GM18508 (cell line): ENCODE results near the gene SPATA19.

ENCODE experiments used
- ATAC-seq: cut with Tn5 transposase; IDR thresholded peaks from one replicate; pipeline ENCODE4 v1.9.1; 2021; ENCODE audit warnings: moderate number of reproducible peaks; ENCODE audit not compliant: insufficient read depth, unreplicated experiment

SPATA19 gene

GRCh38 chr11:133840479-133840941 lies 4.8 kb downstream of the SPATA19 start:
- ATAC-seq, result no peak

- no peak for ATAC-seq
Observed at GRCh38 chr11:133835593-133836548, 9.4 kb downstream of the SPATA19 start.

GRCh38 chr11:133834682-133835592 lies 10.4 kb downstream of the SPATA19 start:
- ATAC-seq, result peak; percentile 84

GRCh38 chr11:133833898-133834681 lies 11.2 kb downstream of the SPATA19 start:
- ATAC-seq, result no peak

- ATAC-seq, result no peak
Observed at GRCh38 chr11:133832991-133833897, 12.1 kb downstream of the SPATA19 start.

- ATAC-seq, result no peak
Observed at GRCh38 chr11:133832096-133832990, 13.0 kb downstream of the SPATA19 start.

GRCh38 chr11:133830931-133831907 lies 14.1 kb downstream of the SPATA19 start:
- ATAC-seq, result no peak

GRCh38 chr11:133829566-133829965 lies 15.7 kb downstream of the SPATA19 start:
- no peak for ATAC-seq

GRCh38 chr11:133828871-133829270 lies 16.4 kb downstream of the SPATA19 start:
- ATAC-seq, result no peak

- no peak for ATAC-seq
Observed at GRCh38 chr11:133827556-133827955, 17.8 kb downstream of the SPATA19 start.

GRCh38 chr11:133826866-133827265 lies 18.4 kb downstream of the SPATA19 start:
- ATAC-seq, result no peak

- ATAC-seq, result no peak
Observed at GRCh38 chr11:133825666-133826065, 19.6 kb downstream of the SPATA19 start.

- no peak for ATAC-seq
Observed at GRCh38 chr11:133825156-133825555, 20.2 kb downstream of the SPATA19 start.

GRCh38 chr11:133824593-133824992 lies 20.7 kb downstream of the SPATA19 start:
- no peak for ATAC-seq

GRCh38 chr11:133823614-133824013 lies 21.7 kb downstream of the SPATA19 start:
- ATAC-seq, result no peak

GRCh38 chr11:133823211-133823610 lies 22.1 kb downstream of the SPATA19 start:
- ATAC-seq, result no peak

GRCh38 chr11:133821776-133822175 lies 23.5 kb downstream of the SPATA19 start:
- no peak for ATAC-seq
